Tibial nerve (tissue), 3 donors: ENCODE results near the gene PES1.
"Not testable (repeated sequence)": the region's sequence is repeated elsewhere in the genome, so short reads cannot be mapped to it uniquely, and the experiment has no call there.

Experiments used
- POLR2A ChIP-seq, 2 donors: fragments of 450-650 bp; IDR thresholded peaks; one replicate each; pipeline ENCODE4 v1.6.1; 2017; ENCODE audit warnings: antibody characterized with exemption in 2 of 2, mild to moderate bottlenecking in 2 of 2, moderate library complexity in 2 of 2
- TF ChIP-seq, protein P1 (sequence below), 5 experiments: fragments of 200-600 bp in 3 of 5; fragments of 450-650 bp in 2 of 5; sonication (generic) in 3 of 5; IDR thresholded peaks; one replicate each; pipeline ENCODE4 v1.5.1; 2016 to 2019; ENCODE audit warnings: antibody characterized with exemption in 5 of 5, mild to moderate bottlenecking in 3 of 5, moderate library complexity in 2 of 5

- TF ChIP-seq, protein P1, sequence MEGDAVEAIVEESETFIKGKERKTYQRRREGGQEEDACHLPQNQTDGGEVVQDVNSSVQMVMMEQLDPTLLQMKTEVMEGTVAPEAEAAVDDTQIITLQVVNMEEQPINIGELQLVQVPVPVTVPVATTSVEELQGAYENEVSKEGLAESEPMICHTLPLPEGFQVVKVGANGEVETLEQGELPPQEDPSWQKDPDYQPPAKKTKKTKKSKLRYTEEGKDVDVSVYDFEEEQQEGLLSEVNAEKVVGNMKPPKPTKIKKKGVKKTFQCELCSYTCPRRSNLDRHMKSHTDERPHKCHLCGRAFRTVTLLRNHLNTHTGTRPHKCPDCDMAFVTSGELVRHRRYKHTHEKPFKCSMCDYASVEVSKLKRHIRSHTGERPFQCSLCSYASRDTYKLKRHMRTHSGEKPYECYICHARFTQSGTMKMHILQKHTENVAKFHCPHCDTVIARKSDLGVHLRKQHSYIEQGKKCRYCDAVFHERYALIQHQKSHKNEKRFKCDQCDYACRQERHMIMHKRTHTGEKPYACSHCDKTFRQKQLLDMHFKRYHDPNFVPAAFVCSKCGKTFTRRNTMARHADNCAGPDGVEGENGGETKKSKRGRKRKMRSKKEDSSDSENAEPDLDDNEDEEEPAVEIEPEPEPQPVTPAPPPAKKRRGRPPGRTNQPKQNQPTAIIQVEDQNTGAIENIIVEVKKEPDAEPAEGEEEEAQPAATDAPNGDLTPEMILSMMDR (IDR thresholded peaks at IDR 0.05) = not testable (repeated sequence)
- TF ChIP-seq POLR2A (IDR thresholded peaks at IDR 0.05) = not testable (repeated sequence)
These were observed 31.0 kb downstream of the PES1 start for GRCh38 chr22:30560643-30561202.
